Activated T-helper 1 cell treated with Interleukin-2 at 50 U/mL for 16 hours (primary cell): ENCODE data around the gene CENPX.

Source experiments
- DNase-seq: peaks from one replicate; pipeline ENCODE4 v3.0.0-alpha.2; 2020; ENCODE audit warnings: low read depth

CENPX gene

GRCh38 chr17:82012261-82012639 is 10.4 kb downstream of the CENPX start:
- DNase-seq = no peak

- DNase-seq = no peak
These were observed 11.0 kb downstream of the CENPX start for GRCh38 chr17:82011617-82012187.

GRCh38 chr17:82010575-82011525 is 11.8 kb downstream of the CENPX start:
- DNase-seq = no peak

GRCh38 chr17:82009413-82009812 is 13.3 kb downstream of the CENPX start:
- no peak for DNase-seq

- no peak for DNase-seq
These were observed 13.7 kb downstream of the CENPX start for GRCh38 chr17:82008941-82009405.

- DNase-seq = no peak
These were observed 14.3 kb downstream of the CENPX start for GRCh38 chr17:82008258-82008940.

GRCh38 chr17:82007495-82008257 is 15.0 kb downstream of the CENPX start:
- no peak for DNase-seq

- no peak for DNase-seq
These were observed 15.5 kb downstream of the CENPX start for GRCh38 chr17:82007228-82007494.

- DNase-seq = no peak
These were observed 16.0 kb downstream of the CENPX start for GRCh38 chr17:82006468-82007227.

GRCh38 chr17:82005701-82006348 is 16.9 kb downstream of the CENPX start:
- DNase-seq = no peak

GRCh38 chr17:82004517-82005455 is 17.9 kb downstream of the CENPX start:
- DNase-seq = no peak

- no peak for DNase-seq
These were observed 19.0 kb downstream of the CENPX start for GRCh38 chr17:82003411-82004381.

- no peak for DNase-seq
These were observed 21.1 kb downstream of the CENPX start for GRCh38 chr17:82001571-82002056.

- DNase-seq = no peak
These were observed 21.7 kb downstream of the CENPX start for GRCh38 chr17:82000803-82001570.

GRCh38 chr17:81999976-82000802 is 22.5 kb downstream of the CENPX start:
- DNase-seq = no peak

- DNase-seq = no peak
These were observed 23.1 kb downstream of the CENPX start for GRCh38 chr17:81999587-81999975.
